HG02943 (cell line): ENCODE data around the gene HABP4.

Experiments used
- ATAC-seq: cut with Tn5 transposase; IDR thresholded peaks from one replicate; pipeline ENCODE4 v1.9.1; 2021; ENCODE audit warnings: mild to moderate bottlenecking, low read depth, moderate library complexity; ENCODE audit not compliant: unreplicated experiment

The HABP4 gene, protein sequence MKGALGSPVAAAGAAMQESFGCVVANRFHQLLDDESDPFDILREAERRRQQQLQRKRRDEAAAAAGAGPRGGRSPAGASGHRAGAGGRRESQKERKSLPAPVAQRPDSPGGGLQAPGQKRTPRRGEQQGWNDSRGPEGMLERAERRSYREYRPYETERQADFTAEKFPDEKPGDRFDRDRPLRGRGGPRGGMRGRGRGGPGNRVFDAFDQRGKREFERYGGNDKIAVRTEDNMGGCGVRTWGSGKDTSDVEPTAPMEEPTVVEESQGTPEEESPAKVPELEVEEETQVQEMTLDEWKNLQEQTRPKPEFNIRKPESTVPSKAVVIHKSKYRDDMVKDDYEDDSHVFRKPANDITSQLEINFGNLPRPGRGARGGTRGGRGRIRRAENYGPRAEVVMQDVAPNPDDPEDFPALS

DNA sequence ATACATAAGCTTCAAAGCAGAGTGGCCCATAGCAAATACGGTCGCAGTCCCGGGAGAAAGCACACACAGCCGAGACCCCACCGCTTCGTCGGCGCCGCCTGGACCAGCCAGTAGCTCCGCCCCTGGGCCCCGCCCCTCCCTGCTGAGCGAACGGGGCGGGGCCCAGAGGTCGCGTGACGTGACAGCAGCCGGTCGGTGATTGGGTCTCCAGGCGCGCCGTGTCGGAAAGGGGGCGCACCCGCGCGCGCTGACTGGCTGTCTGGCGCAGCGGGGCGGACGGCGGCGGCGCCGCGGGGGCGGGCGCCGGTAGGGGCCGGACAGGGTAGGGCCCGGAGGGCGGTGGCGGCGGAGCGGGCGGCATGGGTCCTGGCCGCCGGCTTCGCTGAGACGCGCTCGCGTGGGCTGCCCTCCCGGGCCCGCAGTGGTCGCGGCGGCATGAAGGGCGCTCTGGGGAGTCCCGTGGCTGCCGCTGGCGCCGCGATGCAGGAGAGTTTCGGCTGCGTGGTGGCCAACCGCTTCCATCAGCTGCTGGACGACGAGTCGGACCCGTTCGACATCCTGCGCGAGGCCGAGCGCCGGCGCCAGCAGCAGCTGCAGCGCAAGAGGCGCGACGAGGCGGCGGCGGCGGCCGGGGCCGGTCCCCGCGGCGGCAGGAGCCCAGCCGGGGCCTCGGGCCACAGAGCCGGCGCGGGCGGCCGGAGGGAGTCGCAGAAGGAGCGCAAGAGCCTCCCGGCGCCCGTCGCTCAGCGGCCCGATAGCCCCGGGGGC, at the start of gene HABP4:
Gene HABP4, plus strand, starts transcription at position 325 of the 768 bp plus-strand sequence. Its CDS starts 111 bp downstream, at position 436.
- peak; percentile 92 for ATAC-seq

DNA sequence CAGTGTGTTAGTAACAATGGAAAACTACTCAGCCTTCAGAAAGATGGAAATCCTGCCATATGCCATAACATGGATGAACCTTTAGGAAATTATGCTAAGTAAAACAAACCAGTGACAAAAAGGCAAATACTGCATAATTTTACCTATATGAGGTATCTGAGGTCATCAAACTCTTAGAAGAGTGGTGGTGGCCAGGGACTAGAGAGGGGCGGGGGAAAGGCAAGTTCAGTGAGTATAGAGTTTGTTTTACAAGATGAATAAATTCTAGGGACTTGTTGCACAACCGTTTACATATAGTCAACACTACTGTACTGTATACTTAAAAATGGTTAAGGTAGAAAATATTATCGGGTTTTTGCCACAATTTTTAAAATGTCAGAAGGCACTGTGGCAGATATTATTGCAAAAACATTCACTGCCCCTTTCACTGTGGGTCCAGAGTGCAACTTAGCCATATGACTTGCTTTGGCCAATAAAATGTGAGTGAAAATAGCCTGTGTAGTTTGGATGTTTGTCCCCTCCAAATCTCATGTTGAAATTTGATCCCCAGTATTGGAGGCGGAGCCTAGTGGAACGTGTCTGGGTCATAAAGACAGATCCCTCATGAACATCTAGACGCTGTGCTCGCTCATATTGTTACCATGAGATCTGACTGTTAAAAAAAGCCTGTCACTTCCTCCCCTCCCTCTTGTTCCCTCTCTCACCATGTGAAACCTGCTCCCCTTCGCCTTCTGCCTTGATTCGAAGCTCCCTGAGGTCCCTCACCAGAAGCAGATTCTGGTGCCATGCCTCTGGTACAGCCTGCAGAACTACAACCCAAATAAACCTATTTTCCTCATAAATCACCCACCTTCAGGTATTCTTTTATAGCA, 41.3 kb upstream of the HABP4 start:
- no peak for ATAC-seq

DNA sequence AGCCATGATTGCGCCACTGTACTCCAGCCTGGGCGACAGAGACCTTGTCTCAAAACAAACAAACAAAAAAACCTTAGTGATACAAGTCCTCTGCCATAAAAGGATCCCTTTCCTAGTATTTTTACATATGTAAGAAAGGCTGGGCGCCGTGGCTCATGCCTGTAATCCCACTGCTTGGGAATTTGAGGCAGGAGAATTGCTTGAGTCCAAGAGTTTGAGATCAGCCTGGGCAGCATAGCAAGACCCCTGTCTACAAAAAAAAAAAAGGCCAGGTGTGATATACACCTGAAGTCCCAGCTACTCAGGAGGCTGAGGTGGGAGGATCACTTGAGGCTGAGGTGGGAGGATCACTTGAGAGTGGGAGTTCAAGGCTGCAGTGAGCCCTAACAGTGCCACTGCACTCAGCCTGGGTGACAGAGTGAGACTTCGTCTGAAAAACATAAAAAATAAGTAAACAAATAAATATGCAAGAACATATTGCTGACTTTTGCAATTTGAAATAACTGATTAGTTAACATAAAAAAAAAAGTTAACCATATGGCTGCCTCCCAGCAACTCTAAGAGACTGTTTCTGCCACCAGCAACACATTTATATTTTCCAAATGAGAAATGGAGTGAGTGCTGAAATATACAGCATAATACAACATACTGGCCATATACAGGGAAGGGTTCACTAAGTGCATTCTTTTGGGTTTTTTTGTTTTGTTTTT, 38.7 kb upstream of the HABP4 start:
- ATAC-seq = no peak

DNA sequence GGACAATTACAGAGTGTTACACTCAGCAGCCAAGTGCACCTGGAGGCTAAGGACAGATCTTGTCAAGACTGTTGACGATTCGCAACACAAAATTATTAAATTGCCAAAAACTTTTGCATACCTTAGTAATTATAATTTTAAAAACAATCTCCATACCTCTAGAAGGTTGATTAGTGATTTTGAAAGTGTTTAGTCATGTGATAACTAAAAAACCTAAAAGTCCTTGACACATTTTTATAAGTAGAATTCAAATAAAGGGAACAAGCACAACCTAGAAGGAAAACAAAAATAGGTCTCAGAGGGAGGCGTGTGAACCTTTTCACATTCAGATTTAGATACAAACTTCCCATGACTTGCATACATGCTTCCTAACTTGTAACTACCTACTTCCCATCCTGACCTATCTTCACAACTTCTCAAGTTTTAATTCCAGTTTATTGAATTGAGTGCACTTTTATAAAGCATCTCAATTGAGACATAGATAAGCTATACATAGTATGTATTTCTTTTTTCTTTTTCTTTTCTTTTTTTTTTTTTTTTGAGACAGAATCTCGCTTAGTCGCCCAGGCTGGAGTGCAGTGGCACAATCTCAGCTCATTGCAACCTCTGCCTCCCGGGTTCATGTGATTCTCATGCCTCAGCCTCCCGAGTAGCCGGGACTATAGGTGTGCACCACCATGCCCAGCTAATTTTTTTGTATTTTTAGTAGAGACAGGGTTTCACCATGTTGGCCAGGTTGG, 37.6 kb upstream of the HABP4 start:
- ATAC-seq = no peak

DNA sequence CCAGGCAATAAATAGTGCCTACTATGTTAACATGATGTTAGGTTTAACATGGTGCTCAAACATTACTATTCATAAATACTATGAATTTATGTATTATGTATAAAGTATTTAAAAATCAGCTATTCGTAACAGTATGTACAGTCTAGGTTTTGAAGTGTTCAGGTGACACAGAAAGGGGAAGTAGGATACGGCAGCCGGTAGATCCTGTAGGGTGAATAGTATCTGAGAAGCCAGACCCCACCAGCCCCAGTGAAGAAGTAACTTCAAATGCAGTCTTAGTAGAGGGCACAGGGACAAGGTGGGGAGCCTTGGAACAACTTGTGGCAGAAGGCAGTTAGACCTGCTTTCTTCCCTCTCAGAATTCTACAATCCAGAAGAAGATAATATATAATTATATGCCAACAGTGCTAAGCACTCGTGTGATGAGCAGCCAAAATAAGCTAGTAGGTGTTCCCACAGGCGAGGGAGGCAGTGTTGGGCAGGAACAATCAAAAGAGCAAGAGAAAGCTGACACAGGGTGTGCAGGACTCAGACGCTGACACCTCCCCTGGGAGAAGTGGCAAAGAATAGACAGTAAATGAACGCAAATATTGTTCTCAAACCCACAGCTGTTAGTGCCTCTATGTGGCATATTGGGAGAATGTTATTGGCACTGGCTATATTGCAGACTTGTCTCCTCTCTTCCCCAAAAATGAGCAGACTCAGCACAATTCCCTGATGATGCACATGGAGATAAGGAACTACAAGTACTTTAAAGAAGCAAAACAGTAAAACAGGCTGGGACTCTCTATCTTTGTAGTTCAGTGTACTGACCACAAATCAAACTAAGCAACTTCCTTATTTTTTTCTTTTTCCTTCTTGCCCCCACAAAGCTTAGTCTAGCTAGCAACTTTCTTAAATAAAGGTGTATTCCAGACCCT, 36.4 kb upstream of the HABP4 start:
- ATAC-seq = no peak

DNA sequence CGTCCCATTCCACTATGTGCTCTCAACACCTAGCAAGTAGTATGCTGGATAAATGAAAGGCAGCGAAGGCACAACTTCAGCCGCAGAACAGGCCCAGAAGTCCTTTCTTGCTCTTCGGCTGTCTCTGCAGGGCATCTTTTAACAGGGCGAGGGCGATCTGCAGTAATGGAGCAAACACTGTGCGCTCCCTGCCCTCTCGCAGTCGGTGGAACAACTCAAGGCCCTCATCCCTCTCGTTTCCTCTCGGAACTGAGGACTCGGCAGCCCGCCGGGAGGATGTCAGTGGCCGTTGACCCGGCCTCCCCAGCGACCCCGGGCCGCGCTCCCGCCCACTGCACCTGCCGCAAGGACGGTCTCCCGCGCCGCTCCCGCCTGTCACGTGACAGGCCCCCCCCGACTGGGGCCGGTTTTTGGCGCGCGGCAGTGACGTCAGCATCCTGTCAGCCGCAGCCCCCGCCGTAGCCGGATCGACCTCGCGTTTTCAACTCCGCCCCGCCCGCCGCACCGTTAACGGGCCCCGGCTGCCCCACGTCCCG, 32.9 kb upstream of the HABP4 start:
- ATAC-seq = no peak

DNA sequence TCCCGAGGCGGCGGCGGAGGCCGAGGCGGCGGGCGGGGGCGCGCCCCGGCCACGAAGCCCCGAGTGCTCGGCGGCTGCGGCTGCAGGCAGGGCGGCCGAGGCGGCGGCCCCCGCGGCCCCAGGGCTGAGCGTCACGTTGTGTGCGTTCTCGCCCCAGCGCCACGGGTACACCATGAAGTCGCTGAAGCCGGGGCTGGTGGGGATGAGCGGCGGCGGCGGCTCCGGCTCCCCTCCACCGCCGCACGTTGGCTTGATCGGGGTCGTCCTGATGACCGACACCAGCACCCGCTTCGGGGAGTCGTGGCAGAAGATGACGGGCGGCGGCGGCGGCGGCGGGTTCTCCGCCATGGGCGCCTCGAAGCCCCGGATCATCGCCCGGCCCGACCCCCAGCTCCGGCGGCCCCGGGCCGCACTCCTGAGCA, 32.3 kb upstream of the HABP4 start:
- no peak for ATAC-seq

DNA sequence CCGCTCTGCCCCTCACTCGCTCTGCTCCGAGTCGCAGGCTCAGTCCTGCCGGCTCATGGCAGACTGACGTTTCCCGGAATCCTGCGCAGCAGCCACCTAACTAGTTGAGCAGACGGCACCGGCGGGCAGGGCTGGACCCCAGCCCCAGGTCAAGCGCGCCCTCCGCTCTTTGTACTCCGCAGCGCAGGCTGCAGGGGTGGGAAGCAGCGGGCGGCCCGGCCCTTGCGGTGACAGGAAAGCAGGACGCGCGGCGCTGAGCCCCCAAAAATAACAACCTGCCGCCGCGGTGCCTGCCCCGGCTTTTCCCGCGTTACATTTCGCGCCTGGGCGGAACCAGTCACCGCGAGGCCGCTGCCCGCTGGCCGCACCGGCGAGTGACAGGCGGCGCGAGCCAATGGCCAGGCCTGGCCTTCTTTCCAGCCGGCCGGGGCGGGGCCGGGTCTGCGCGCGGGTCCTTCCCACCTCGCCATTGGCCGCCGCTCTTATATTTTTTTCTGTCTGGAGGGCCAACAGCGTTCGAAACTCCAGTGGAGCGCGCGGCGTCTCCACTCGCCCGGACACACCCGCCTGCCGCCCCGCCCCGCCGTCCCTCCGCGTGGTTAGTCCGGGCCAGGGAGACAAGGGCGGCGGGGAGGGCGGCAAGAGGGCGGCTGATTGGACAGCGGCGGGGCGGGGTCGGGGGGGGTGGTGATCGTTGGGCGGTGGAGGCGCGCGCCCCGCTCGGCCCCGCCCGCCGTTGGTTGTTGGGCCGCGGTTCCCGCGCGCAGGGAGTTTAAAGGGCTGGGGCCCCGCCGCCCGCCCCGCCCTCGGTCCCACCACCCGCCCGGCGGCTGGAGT, 31.7 kb upstream of the HABP4 start, which contains the start of gene ZNF367:
Gene ZNF367, minus strand, starts transcription at position 288 of the 837 bp plus-strand sequence. CDS start 338 bp downstream, outside the sequence.
- peak; percentile 62 for ATAC-seq

DNA sequence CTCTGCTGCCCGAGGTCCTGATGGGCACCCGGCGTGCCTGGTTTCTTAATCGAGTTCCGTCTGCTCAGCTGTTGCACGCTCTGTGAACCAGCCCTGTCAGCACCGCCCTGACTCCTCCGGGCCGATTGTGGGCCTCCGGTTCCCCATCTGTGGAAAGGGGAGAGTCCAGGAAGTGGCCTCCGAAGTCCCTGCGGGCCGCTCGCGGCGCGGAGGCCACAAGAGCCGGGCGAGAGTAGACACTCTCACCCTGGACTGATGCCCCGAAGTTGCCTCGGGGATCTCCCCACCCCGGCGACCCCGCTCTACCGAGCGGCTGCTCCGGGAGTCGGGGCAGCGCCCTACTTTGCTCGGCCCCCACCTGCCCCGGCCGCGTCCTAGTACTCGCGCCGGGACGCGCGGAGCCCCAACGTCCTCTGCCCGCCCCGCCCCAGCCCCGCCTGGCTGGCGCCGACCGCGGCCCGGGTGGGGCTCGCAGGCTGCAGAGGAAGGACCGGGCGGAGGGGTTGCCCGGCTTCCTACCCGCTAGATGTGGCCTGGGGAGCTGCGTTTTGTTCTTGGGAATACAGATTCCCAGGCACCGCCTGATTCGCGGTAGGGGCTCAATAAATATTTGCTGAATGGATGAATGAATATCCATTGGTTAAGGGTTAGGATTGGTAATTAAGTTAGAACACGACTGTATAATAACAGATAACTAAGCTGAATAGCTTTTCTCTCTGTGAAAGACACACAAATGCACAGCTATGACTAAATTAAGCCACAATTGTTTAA, 30.9 kb upstream of the HABP4 start:
- ATAC-seq = peak; percentile 36

DNA sequence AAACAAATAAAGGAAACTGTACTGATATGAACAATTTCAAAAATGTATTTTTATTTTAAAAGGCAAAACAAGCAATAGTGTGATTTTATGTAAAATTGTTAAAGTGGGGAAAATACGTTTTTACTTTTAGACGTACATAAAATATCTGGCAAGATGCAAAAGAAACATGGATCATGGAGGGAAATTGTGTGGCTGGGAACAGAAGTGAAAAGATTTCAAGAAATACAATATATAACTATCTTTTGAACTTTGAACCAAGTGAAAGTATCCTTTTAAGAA, 30.3 kb upstream of the HABP4 start:
- no peak for ATAC-seq

DNA sequence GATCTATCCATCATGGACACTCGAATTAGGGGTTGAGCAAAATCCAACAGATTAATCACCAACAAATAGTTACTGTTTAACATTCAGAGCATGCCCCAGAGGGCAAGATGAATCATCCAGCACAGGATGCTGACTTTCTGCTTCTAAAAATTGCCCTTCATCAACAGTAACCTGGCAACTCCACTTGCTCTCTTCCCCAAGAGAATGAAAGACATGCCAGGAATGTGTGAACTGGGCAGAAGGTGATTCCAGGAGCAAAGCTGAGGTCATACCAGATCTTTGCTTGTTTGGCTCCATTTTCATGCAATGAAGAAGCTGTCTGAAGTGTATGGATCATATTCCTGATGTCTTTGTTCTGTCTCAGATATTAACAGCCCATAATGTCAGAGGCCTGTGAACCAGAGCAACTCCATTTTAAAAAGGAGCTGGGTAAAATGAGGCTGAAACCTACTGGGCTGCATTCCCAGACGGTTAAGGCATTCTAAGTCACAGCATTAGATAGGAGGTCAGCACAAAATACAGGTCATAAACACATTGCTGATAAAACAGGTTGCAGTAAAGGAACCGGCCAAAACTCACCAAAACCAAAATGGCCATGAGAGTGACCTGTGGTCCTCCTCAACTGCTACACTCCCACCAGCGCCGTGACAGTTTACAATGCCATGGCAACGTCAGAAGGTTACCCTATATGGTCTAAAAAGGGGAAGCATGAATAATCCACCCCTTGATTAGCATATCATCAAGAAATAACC, 29.3 kb upstream of the HABP4 start:
- ATAC-seq = no peak

DNA sequence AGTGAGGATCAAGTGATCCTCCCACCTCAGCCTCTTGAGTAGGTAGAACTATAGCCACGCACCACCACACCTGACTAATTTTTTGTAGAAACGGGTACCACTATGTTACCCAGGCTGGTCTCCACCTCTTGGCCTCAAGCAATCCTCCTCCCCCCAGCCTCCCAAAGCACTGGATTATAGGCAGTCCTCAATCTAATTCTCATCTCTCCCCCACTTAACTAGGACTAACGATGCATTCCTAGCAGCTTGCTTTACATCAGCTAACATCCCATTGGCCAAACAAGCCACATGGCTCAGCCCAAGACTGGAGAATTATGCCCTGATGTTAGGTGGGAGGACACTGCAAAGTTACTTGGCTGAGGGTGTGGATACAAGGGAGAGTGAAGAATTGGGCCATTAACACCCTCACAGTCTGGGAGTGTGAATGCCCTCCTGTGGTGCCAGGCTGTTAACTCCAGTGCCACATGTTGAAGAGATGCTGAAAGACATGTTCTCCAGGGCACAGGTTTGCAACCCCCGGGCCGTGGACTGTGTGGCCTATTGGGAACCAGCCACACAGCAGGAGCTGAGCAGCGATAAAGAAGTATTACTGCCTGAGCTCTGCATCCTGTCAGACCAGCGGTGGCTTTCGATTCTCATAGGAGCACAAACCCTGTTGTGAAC, 26.5 kb upstream of the HABP4 start:
- ATAC-seq = no peak

DNA sequence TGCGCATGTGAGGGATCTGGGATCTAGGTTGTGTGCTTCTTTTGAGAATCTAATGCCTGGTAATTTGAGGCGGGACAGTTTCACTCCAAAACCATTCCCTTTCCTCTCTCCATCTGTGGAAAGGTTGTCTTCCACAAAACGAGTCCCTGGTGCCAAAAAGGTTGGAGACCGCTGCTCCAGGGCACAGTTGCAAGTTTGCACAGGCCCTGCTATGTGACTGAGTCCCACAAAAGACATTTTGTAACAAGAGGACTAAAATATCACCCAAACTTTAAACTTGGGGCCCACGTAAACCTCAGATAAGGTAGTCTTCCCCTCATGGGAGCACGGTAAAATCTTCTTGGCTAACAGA, 26.0 kb upstream of the HABP4 start:
- ATAC-seq = no peak

DNA sequence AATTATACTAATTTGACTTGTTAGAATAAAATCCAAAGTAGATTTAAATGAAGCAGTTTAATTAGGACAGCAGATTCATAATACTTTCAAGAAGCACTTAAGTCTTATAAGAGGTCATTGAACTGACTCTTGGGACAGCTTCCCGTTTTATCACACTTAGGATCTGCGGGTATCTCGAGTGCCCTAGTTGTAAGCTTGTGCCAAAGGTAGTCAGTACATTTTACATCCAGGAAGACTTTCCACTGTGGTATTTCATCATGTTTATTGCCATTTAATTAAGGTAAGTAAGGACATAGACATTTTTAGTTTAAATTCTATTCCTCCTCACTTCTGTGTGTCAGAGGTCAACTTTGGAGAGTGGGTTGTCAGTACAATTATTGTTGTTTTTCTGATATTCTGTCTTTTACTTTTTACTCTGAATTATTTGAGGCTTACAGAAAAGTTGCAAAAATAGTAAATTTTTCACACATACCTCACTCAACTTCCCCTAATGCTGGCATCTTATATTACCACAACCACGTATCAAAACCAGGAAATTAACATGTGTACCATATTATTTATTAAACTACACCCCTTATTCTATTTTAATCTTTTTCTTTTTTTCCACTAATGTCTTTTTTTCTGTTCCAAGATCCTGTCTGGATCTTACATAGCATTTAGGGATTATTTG, 24.3 kb upstream of the HABP4 start:
- ATAC-seq = no peak

DNA sequence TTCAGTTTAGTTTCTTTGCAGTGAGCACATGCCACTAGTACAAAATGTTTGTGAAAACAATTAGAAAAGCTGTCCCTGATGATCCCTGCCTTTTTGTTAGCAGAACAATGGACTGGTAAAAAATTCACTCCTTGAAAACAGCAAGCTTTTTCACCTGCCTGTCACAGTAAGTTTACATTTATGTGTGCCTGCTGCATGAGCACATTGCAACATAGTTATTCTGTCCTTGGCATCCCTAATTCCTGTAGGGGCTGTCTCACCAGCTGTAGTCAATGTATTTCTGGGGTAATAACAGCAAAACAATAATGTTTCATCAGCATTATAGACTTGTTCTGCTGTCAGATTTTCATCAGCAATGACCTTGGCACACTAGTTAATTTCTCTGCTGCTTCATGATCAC, 20.2 kb upstream of the HABP4 start:
- ATAC-seq = no peak
